Neural crest cell (in vitro differentiated cells): ENCODE measurements around the gene SSRP1. TPM values are rescaled to one million over a fixed set of nuclear protein-coding genes. Genes with fewer than 3 reads are reported as not detected.

ENCODE experiments used
- DNase-seq: peaks from one replicate; pipeline ENCODE4 v3.0.0; 2021; ENCODE audit warnings: low read depth, mixed read lengths, low spot score
- H3K27ac Mint-ChIP-seq: one replicate; pipeline ENCODE4 v1.8.0; 2021; ENCODE audit warnings: mild to moderate bottlenecking, mixed read lengths; ENCODE audit not compliant: unreplicated experiment
- H3K27me3 Mint-ChIP-seq: 2 replicates; pipeline ENCODE4 v1.8.0; 2021; ENCODE audit warnings: low read depth, mild to moderate bottlenecking, mixed read lengths
- H3K36me3 Mint-ChIP-seq: 2 replicates; pipeline ENCODE4 v1.8.0; 2021; ENCODE audit warnings: low read depth, mild to moderate bottlenecking, mixed read lengths
- H3K4me1 Mint-ChIP-seq: 2 replicates; pipeline ENCODE4 v1.8.0; 2021; ENCODE audit warnings: mixed read lengths
- H3K4me3 Mint-ChIP-seq: one replicate; pipeline ENCODE4 v1.8.0; 2021; ENCODE audit warnings: mild to moderate bottlenecking, mixed read lengths
- H3K9me3 Mint-ChIP-seq: 2 replicates; pipeline ENCODE4 v1.8.0; 2021; ENCODE audit warnings: mixed read lengths
- total RNA-seq: library from RNA; stranded (reverse); gene quantifications from 2 replicates; pipeline ENCODE4 v1.2.1, GENCODE V29; 2021
- TF ChIP-seq, protein P1 (sequence below): fragments of 200-600 bp; sonication (generic); conservative IDR thresholded peaks from 2 replicates; pipeline ENCODE4 v1.5.0; 2021; ENCODE audit warnings: antibody characterized with exemption, mild to moderate bottlenecking

SSRP1 gene
- total RNA-seq, 1 donor from 2014 or later, result 280 TPM

DNA sequence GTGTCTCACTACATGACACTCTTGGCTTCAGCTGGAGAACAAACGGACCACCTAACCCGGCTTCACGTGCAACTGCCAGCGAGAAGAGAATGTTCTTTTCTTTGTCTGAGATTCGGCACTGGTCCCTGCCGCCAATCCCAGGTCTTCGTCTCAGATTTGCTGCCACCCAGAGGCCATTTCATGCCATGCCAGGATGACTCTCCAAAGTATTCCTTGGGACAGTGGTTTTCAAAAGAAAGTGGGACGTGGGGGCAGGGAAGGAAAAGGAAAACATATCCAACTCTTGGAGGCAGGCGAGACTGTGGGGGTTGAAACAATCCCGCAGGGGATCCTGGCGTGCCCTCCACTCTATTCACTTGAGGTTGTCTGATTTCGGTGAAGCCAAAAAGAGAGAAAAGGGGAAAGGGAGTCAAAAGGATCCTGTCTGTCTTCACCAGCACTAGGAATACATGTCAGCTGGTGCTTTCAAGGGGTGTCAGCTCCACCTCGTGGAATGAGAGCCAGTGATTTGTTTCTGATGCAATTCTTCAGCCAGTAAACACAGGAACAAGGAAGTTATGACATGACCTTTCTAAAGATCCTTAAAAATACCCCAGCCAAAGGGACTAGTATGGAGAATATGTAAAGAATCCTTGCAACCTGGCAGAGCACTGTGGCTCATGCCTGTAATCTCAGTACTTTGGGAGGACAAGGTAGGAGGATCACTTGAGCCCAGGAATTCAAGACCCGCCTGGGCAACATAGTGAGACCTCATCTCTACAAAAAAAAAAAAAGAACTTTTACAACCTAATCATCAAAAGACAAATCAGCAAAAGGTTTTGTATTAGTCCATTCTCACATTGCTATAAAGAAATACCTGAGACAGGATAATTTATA is 57.6 kb downstream of the SSRP1 start:
- Mint-ChIP-seq H3K36me3 (no peaks in the 10 kb centered on the region), H3K27ac (peak overlapping the region; percentile 59), H3K4me1 (peaks cover 8% of the 10 kb centered on the region), H3K9me3 (peaks cover 3% of the 10 kb centered on the region), H3K4me3 (no peak overlapping the region), H3K27me3 (no peaks in the 10 kb centered on the region)
- TF ChIP-seq, protein P1, sequence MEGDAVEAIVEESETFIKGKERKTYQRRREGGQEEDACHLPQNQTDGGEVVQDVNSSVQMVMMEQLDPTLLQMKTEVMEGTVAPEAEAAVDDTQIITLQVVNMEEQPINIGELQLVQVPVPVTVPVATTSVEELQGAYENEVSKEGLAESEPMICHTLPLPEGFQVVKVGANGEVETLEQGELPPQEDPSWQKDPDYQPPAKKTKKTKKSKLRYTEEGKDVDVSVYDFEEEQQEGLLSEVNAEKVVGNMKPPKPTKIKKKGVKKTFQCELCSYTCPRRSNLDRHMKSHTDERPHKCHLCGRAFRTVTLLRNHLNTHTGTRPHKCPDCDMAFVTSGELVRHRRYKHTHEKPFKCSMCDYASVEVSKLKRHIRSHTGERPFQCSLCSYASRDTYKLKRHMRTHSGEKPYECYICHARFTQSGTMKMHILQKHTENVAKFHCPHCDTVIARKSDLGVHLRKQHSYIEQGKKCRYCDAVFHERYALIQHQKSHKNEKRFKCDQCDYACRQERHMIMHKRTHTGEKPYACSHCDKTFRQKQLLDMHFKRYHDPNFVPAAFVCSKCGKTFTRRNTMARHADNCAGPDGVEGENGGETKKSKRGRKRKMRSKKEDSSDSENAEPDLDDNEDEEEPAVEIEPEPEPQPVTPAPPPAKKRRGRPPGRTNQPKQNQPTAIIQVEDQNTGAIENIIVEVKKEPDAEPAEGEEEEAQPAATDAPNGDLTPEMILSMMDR, result peak; percentile 82
- peak; percentile 77 for DNase-seq

DNA sequence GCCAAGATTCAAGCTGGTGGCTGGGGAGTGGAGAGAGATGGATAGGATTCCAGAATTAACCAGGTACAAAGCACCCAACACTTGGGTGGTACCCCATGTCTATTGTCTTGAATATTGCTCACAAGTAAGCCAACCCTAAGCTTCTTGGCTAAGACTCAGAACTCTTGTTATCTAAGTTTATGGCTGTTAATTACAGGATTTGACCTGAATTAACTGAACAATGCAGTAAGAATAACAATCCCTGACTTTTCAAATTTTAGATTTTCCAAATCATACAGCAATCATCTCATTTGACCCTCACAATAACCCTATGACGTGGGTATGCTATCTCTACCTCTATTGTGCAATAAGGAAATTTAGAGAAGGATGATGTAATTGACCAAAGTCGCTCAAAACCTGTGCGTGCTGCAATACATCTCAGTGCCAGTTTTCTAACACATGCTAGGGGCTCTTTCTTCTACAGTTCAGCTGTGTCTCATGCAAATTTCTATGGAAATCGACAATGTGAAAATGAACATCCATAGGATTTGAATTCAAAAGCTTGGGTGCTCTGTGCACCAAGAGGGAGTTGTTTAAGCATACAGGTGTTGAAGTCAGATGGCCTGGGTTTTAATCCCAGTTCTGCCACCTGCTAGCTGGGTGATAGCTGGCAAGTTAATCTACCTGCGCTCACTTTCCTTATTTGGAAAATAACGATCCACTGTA is 58.6 kb downstream of the SSRP1 start:
- DNase-seq, result no peak
- Mint-ChIP-seq H3K9me3 (peaks cover 3% of the 10 kb centered on the region), H3K36me3 (no peaks in the 10 kb centered on the region), H3K4me3 (no peak overlapping the region), H3K4me1 (peaks cover 8% of the 10 kb centered on the region), H3K27ac (peak overlapping the region; percentile 59), H3K27me3 (no peaks in the 10 kb centered on the region)
- TF ChIP-seq, protein P1, result no peak

DNA sequence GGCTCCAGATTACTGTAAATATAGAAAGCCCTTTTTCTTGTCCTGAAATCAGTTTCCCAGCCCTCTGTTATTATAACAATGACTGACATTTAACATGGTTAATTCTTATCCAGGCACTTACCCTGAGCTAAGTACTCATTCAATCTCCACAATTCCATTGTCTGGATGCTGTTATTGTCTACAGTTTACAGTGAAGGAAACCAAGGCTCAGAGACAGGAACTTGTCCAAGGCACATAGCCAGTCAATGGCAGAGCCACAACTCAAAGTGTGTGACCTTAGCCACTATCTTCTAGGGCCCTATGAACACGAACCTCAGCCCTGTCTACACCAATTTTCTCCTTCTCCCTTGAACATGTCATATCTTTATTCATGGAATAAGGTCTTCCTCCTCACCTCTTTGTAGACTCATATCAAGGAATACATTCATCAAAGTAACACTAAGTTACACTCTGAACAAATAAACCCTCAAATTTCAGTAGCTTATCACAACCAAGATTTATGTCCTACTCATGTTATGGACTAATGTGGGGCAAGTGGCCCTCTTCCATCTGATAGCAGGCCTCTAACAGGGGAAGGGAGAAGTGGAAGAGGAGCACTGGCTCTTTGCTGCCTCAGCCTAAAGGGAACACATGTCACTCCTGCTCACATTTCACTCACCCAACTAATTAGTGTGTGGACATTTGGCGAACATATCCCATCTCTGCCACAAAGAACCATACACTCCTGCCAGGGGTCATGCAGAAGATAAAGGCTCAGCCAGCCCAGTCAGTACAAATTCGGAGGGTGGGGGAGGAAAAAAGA is 59.3 kb downstream of the SSRP1 start:
- Mint-ChIP-seq H3K36me3 (no peaks in the 10 kb centered on the region), H3K4me3 (no peak overlapping the region), H3K9me3 (peaks cover 3% of the 10 kb centered on the region), H3K4me1 (peaks cover 8% of the 10 kb centered on the region), H3K27ac (no peak overlapping the region), H3K27me3 (no peaks in the 10 kb centered on the region)
- TF ChIP-seq, protein P1, result no peak
- DNase-seq, result no peak

Other genes with a start within 250 kb of the SSRP1 start
- 6.0 and 6.4 TPM in 2 replicates for gene LRRC55, start 153.9 kb downstream of the SSRP1 start, total RNA-seq
- 3.0 and 3.9 TPM in 2 replicates for gene APLNR, start 98.6 kb downstream of the SSRP1 start, total RNA-seq
- gene TNKS1BP1, start 10.9 kb downstream of the SSRP1 start, total RNA-seq, result 105 and 114 TPM in 2 replicates
- gene P2RX3, start 2.5 kb upstream of the SSRP1 start, total RNA-seq, result 14.3 and 15.5 TPM in 2 replicates
- gene PRG3, start 45.3 kb upstream of the SSRP1 start, total RNA-seq, result not detected in 2 replicates
- 0.23 TPM in 1 of 2 replicates, not detected in the other for gene PRG2, start 54.8 kb upstream of the SSRP1 start, total RNA-seq
- gene SLC43A3, start 91.2 kb upstream of the SSRP1 start, total RNA-seq, result 52.9 and 53.7 TPM in 2 replicates
- 2.4 and 3.4 TPM in 2 replicates for gene RTN4RL2, start 124.6 kb upstream of the SSRP1 start, total RNA-seq
- gene SLC43A1, start 179.8 kb upstream of the SSRP1 start, total RNA-seq, result 4.5 and 4.7 TPM in 2 replicates
- 103 and 108 TPM in 2 replicates for gene TIMM10, start 194.9 kb upstream of the SSRP1 start, total RNA-seq
- gene SMTNL1, start 201.7 kb upstream of the SSRP1 start, total RNA-seq, result not detected in 2 replicates
- gene UBE2L6, start 231.8 kb upstream of the SSRP1 start, total RNA-seq, result 66.0 and 68.7 TPM in 2 replicates